DMS114 treated with DMSO at 0.1 percent for 48 hours (cell line): ENCODE measurements around the gene OR52E6.

Experiments
- DNase-seq: peaks from one replicate; lab custom pipeline; 2025; ENCODE audit not compliant: unreplicated experiment; lab: John Stamatoyannopoulos, UW

OR52E6 gene

GRCh38 chr11:5841797-5842196 is at the start of gene OR52E6:
OR52E6 (minus strand) TSS chr11:5841897; CDS start chr11:5841897, 0 bp downstream.
- DNase-seq = no peak

GRCh38 chr11:5891216-5891800 is 49.6 kb upstream of the OR52E6 start:
- DNase-seq = peak; percentile 21

- DNase-seq = no peak
Observed at GRCh38 chr11:5887661-5888060, 46.0 kb upstream of the OR52E6 start.

GRCh38 chr11:5887172-5887571 is 45.5 kb upstream of the OR52E6 start:
- DNase-seq = no peak

- no peak for DNase-seq
Observed at GRCh38 chr11:5881756-5882155, 40.1 kb upstream of the OR52E6 start.

GRCh38 chr11:5880329-5880728 is 38.6 kb upstream of the OR52E6 start, which contains the start of gene OR52E4:
OR52E4 (plus strand) TSS chr11:5880629; CDS start chr11:5884293, 3,664 bp downstream.
- no peak for DNase-seq

- no peak for DNase-seq
Observed at GRCh38 chr11:5878564-5878963, 36.9 kb upstream of the OR52E6 start.

- no peak for DNase-seq
Observed at GRCh38 chr11:5865826-5866225, 24.1 kb upstream of the OR52E6 start.

GRCh38 chr11:5857590-5857989 is 15.9 kb upstream of the OR52E6 start, which contains the start of gene OR52E8:
OR52E8 (minus strand) TSS chr11:5857690; CDS start chr11:5857690, 0 bp downstream.
- no peak for DNase-seq

- no peak for DNase-seq
Observed at GRCh38 chr11:5851002-5851401, 9.3 kb upstream of the OR52E6 start.

- no peak for DNase-seq
Observed at GRCh38 chr11:5847711-5848110, 6.0 kb upstream of the OR52E6 start.

- DNase-seq = no peak
Observed at GRCh38 chr11:5846701-5847100, 5.0 kb upstream of the OR52E6 start.

GRCh38 chr11:5837695-5838094 is 4.0 kb downstream of the OR52E6 start:
- no peak for DNase-seq

- DNase-seq = no peak
Observed at GRCh38 chr11:5833446-5833845, 8.3 kb downstream of the OR52E6 start.

- DNase-seq = no peak
Observed at GRCh38 chr11:5831196-5831829, 10.4 kb downstream of the OR52E6 start.

GRCh38 chr11:5818245-5818886 is 23.3 kb downstream of the OR52E6 start:
- DNase-seq = no peak

GRCh38 chr11:5815534-5815933 is 26.2 kb downstream of the OR52E6 start:
- DNase-seq = no peak

- DNase-seq = no peak
Observed at GRCh38 chr11:5809905-5810795, 31.5 kb downstream of the OR52E6 start.

- DNase-seq = no peak
Observed at GRCh38 chr11:5809122-5809519, 32.6 kb downstream of the OR52E6 start.

GRCh38 chr11:5808500-5809121 is 33.1 kb downstream of the OR52E6 start, which contains the start of gene OR52N2:
OR52N2 (plus strand) TSS chr11:5808924; CDS start chr11:5820336, 11,412 bp downstream.
- DNase-seq = peak; percentile 6

GRCh38 chr11:5807580-5807979 is 34.1 kb downstream of the OR52E6 start:
- DNase-seq = no peak
